Measurements from ENCODE around the gene JAML.
A peak's percentile ranks its signal among the peaks of the same experiment; 100 is the strongest.

Gene JAML

GRCh38 chr11:118224511-118225188 is at the start of gene JAML:
JAML (minus strand) TSS chr11:118225011; CDS start chr11:118214866, 10,145 bp downstream.
- DNase-seq (ENCODE audit: extremely low read depth in 1 of 2, low read depth in 1 of 2): peak in 1 of 2 donors; percentile 32

- DNase-seq (ENCODE audit: extremely low read depth in 1 of 2, low read depth in 1 of 2): no peak
Measured at GRCh38 chr11:118274186-118274585, 49.4 kb upstream of the JAML start.

- no peak for DNase-seq (ENCODE audit: extremely low read depth in 1 of 2, low read depth in 1 of 2)
Measured at GRCh38 chr11:118272001-118272400, 47.2 kb upstream of the JAML start.

GRCh38 chr11:118267486-118267885 is 42.7 kb upstream of the JAML start:
- no peak for DNase-seq (ENCODE audit: extremely low read depth in 1 of 2, low read depth in 1 of 2)

- no peak for DNase-seq (ENCODE audit: extremely low read depth in 1 of 2, low read depth in 1 of 2)
Measured at GRCh38 chr11:118265954-118266353, 41.1 kb upstream of the JAML start.

- no peak for DNase-seq (ENCODE audit: extremely low read depth in 1 of 2, low read depth in 1 of 2)
Measured at GRCh38 chr11:118264569-118265465, 40.0 kb upstream of the JAML start.

GRCh38 chr11:118263695-118264568 is 39.1 kb upstream of the JAML start, which contains the start of gene MPZL2:
MPZL2 (minus strand) TSS chr11:118264297; CDS start chr11:118264153, 144 bp downstream.
- no peak for DNase-seq (ENCODE audit: extremely low read depth in 1 of 2, low read depth in 1 of 2)

GRCh38 chr11:118263112-118263511 is 38.3 kb upstream of the JAML start:
- DNase-seq (ENCODE audit: extremely low read depth in 1 of 2, low read depth in 1 of 2): no peak

GRCh38 chr11:118260353-118260752 is 35.5 kb upstream of the JAML start:
- no peak for DNase-seq (ENCODE audit: extremely low read depth in 1 of 2, low read depth in 1 of 2)

GRCh38 chr11:118259138-118259537 is 34.3 kb upstream of the JAML start:
- no peak for DNase-seq (ENCODE audit: extremely low read depth in 1 of 2, low read depth in 1 of 2)

GRCh38 chr11:118258410-118258809 is 33.6 kb upstream of the JAML start:
- DNase-seq (ENCODE audit: extremely low read depth in 1 of 2, low read depth in 1 of 2): no peak

GRCh38 chr11:118252688-118253087 is 27.9 kb upstream of the JAML start:
- no peak for DNase-seq (ENCODE audit: extremely low read depth in 1 of 2, low read depth in 1 of 2)

GRCh38 chr11:118251858-118252652 is 27.2 kb upstream of the JAML start, which contains the start of gene MPZL3:
MPZL3 (minus strand) TSS chr11:118252365; CDS start chr11:118252294, 71 bp downstream.
- DNase-seq (ENCODE audit: extremely low read depth in 1 of 2, low read depth in 1 of 2): peak; percentile 66 to 83

GRCh38 chr11:118247041-118247440 is 22.2 kb upstream of the JAML start:
- no peak for DNase-seq (ENCODE audit: extremely low read depth in 1 of 2, low read depth in 1 of 2)

- DNase-seq (ENCODE audit: extremely low read depth in 1 of 2, low read depth in 1 of 2): no peak
Measured at GRCh38 chr11:118245936-118246562, 21.2 kb upstream of the JAML start.

- no peak for DNase-seq (ENCODE audit: extremely low read depth in 1 of 2, low read depth in 1 of 2)
Measured at GRCh38 chr11:118243993-118244762, 19.4 kb upstream of the JAML start.

GRCh38 chr11:118243161-118243560 is 18.4 kb upstream of the JAML start:
- no peak for DNase-seq (ENCODE audit: extremely low read depth in 1 of 2, low read depth in 1 of 2)

- DNase-seq (ENCODE audit: extremely low read depth in 1 of 2, low read depth in 1 of 2): no peak
Measured at GRCh38 chr11:118241764-118242098, 16.9 kb upstream of the JAML start.

All from activated CD8-positive, alpha-beta memory T cell treated with anti-CD3 and anti-CD28 coated beads for 1 hour (primary cell).